A673 (cell line): ENCODE results near the gene CEP85. TPM values are rescaled to one million over a fixed set of nuclear protein-coding genes. Genes with fewer than 3 reads are reported as not detected.

Source experiments
- BruUV-seq: library from RNA; stranded (reverse); fragments of 400-500 nt; replicated peaks from 2 replicates; lab custom pipeline; 2021; lab: Mats Ljungman, UMichigan
- CTCF ChIA-PET: fragments of 300-600 bp; sonication (Branson Sonifier 250); formaldehyde crosslinking; loops from one replicate; lab custom pipeline; 2022; ENCODE audit warnings: antibody characterized with exemption; lab: Charles Lee
- POLR2A ChIA-PET: fragments of 300-600 bp; sonication (Branson Sonifier 250); formaldehyde crosslinking; loops from one replicate; lab custom pipeline; 2022; ENCODE audit warnings: antibody characterized with exemption; ENCODE audit not compliant: low non-redundant PET; lab: Charles Lee
- DNase-seq: peaks from one replicate; pipeline ENCODE4 v3.0.0-alpha.2; 2015; ENCODE audit warnings: low spot score
- H3K27ac ChIP-seq: fragments of 200-600 bp; sonication (generic); 2 replicates; pipeline ENCODE4 v1.5.1; 2016; ENCODE audit warnings: mixed run types, low read depth, mild to moderate bottlenecking, mixed read lengths, antibody characterized with exemption, low read length; ENCODE audit not compliant: poor library complexity, severe bottlenecking
- H3K27me3 ChIP-seq: fragments of 200-600 bp; sonication (generic); replicated peaks from 2 replicates; pipeline ENCODE4 v1.6.1; 2017; ENCODE audit warnings: mixed run types, low read depth, mild to moderate bottlenecking, mixed read lengths, antibody characterized with exemption, low read length; ENCODE audit not compliant: insufficient read depth, poor library complexity
- H3K36me3 ChIP-seq: fragments of 200-600 bp; sonication (generic); 2 replicates; pipeline ENCODE4 v1.6.1; 2016; ENCODE audit warnings: mixed run types, mild to moderate bottlenecking, mixed read lengths, antibody characterized with exemption, low read length; ENCODE audit not compliant: insufficient read depth, poor library complexity, severe bottlenecking
- H3K4me1 ChIP-seq: fragments of 200-600 bp; sonication (generic); 2 replicates; pipeline ENCODE4 v1.6.1; 2017; ENCODE audit warnings: mixed run types, mild to moderate bottlenecking, mixed read lengths, antibody characterized with exemption, low read length; ENCODE audit not compliant: insufficient read depth, poor library complexity, severe bottlenecking
- H3K4me3 ChIP-seq: fragments of 200-600 bp; sonication (generic); 2 replicates; pipeline ENCODE4 v1.5.1; 2016; ENCODE audit warnings: low read depth, mixed run types, mild to moderate bottlenecking, mixed read lengths, low read length; ENCODE audit not compliant: poor library complexity, severe bottlenecking
- H3K9me3 ChIP-seq: fragments of 200-600 bp; sonication (generic); 2 replicates; pipeline ENCODE4 v1.6.1; 2016; ENCODE audit warnings: mixed run types, low read depth, mild to moderate bottlenecking, mixed read lengths, antibody characterized with exemption, low read length; ENCODE audit not compliant: poor library complexity, severe bottlenecking
- EZH2 ChIP-seq: fragments of 200-600 bp; sonication (generic); IDR thresholded peaks from 2 replicates; pipeline ENCODE4 v1.6.1; 2017; ENCODE audit warnings: borderline replicate concordance, low read depth, mild to moderate bottlenecking, mixed read lengths, antibody characterized with exemption, low read length; ENCODE audit not compliant: poor library complexity, severe bottlenecking
- intact Hi-C: fragments of 100-400 bp; cut with micrococcal nuclease; formaldehyde crosslinking; loops from one replicate; pipeline ENCODE4 v1.10.0; 2022; ENCODE audit not compliant: unreplicated experiment
- total RNA-seq: library from RNA; stranded (reverse); gene quantifications from 2 replicates; pipeline ENCODE4 v1.2.3, GENCODE V29; 2021
- TF ChIP-seq, protein P1 (sequence below): fragments of 300-800, 200-600 bp; sonication (generic); conservative IDR thresholded peaks from 2 replicates; pipeline ENCODE4 v1.5.1; 2017; ENCODE audit warnings: low read depth, mild to moderate bottlenecking, antibody characterized with exemption, low read length, moderate library complexity, mixed read lengths

CEP85 gene
- total RNA-seq, 1 experiment from 2014 or later: 51.3 TPM

DNA sequence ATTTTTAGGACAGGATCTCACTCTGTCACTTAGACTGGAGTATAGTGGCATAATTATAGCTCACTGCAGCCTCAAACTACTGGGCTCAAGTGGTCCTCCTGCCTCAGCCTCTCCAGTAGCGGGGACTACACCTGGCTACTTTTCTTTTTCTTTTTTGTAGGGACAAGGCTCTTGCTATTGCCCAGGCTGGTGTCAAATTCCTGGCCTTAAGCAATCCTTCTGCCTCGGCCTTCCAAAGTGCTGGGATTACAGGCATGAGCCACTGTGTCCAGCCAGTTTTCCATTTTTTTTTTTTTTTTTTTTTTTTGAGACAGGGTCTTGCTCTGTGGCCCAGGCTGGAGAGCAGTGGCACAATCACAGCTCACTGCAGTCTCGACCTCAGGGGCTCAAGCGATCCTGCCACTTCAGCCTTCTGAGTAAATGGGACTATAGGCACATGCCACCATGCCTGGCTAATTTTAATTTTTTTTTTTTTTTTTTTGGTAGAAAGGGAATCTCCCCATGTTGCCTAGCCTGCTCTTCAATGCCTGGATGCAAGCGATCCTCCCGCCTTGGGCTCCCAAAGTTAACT, 20.6 kb upstream of the CEP85 start:
- Histone ChIP-seq H3K36me3 (no peaks in the 10 kb centered on the region), H3K9me3 (no peaks in the 10 kb centered on the region), H3K4me1 (no peaks in the 10 kb centered on the region), H3K27me3 (no peaks in the 10 kb centered on the region), H3K4me3 (no peak overlapping the region), H3K27ac (no peak overlapping the region)
- ChIA-PET CTCF (no interaction called here), POLR2A (no interaction called here)
- intact Hi-C loops: no loop called here
- TF ChIP-seq EZH2: no peak
- TF ChIP-seq, protein P1, sequence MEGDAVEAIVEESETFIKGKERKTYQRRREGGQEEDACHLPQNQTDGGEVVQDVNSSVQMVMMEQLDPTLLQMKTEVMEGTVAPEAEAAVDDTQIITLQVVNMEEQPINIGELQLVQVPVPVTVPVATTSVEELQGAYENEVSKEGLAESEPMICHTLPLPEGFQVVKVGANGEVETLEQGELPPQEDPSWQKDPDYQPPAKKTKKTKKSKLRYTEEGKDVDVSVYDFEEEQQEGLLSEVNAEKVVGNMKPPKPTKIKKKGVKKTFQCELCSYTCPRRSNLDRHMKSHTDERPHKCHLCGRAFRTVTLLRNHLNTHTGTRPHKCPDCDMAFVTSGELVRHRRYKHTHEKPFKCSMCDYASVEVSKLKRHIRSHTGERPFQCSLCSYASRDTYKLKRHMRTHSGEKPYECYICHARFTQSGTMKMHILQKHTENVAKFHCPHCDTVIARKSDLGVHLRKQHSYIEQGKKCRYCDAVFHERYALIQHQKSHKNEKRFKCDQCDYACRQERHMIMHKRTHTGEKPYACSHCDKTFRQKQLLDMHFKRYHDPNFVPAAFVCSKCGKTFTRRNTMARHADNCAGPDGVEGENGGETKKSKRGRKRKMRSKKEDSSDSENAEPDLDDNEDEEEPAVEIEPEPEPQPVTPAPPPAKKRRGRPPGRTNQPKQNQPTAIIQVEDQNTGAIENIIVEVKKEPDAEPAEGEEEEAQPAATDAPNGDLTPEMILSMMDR: no peak
- no TSS peak for BruUV-seq
- no peak for DNase-seq

DNA sequence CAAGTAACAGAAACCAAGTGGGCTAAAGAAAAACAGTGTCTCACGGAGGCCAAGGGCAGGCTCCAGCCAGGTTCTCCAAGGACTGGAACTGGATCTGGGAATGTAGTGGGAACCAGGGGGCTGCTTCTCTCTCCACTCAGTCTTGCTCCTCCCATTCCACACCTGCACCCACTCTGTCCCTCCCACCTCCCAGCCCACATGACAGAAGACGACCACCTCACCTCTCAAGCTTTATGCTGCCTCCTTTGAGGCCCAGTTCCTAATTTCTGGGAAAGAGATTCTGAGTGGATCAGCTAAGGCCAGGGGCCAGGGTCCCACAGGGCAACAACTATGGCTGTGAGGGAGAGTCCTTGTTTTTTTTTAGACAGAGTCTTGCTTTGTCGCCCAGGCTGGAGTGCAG, 18.8 kb upstream of the CEP85 start:
- Histone ChIP-seq H3K27ac (no peak overlapping the region), H3K4me3 (no peak overlapping the region), H3K4me1 (no peaks in the 10 kb centered on the region), H3K9me3 (no peaks in the 10 kb centered on the region), H3K36me3 (no peaks in the 10 kb centered on the region), H3K27me3 (no peaks in the 10 kb centered on the region)
- TF ChIP-seq, protein P1: no peak
- no peak for TF ChIP-seq EZH2
- ChIA-PET POLR2A (no interaction called here), CTCF (no interaction called here)
- intact Hi-C loops: no loop called here
- no TSS peak for BruUV-seq
- no peak for DNase-seq

DNA sequence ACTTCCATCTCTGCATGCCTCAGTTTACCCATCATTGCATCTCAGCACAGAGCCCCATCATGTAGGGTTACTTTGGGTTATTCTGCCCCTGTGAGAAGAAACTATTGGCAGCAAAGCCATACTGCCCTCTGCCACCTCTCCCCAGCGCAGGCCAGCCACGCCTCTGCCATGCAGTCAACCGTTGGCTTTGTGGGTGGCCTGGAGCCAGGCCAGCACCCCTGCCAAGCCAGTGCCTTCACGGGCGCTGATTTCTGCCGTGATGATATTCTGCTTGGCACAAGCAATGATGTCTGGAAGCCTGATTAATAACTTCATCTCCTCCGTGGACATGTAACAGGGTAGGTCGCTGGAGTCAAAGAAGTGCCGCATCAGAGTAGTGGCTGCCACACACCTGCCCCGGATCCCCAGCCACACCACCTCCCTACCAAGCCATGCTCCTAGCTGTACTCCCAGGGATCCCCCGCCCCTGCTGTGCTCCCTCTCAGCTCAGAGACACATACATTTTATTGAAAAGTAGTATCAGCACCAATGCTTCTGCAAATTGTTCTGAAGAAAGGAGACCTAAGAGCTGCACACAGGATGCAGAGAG, 15.0 kb upstream of the CEP85 start:
- peak; percentile 17 for DNase-seq
- intact Hi-C loops: no loop called here
- H3K4me1 ChIP-seq: no peaks in the 10 kb centered on the region
- no peak overlapping the region for H3K4me3 ChIP-seq
- TF ChIP-seq, protein P1: no peak
- no peak for TF ChIP-seq EZH2
- POLR2A ChIA-PET: no interaction called here
- CTCF ChIA-PET: no interaction called here
- no TSS peak for BruUV-seq
- H3K27ac ChIP-seq: no peak overlapping the region
- no peaks in the 10 kb centered on the region for H3K36me3 ChIP-seq
- no peaks in the 10 kb centered on the region for H3K9me3 ChIP-seq
- no peaks in the 10 kb centered on the region for H3K27me3 ChIP-seq
